Fibroblast of lung (primary cell): ENCODE data around the gene KAT2B.

ENCODE experiments used
- CTCF ChIP-seq, 2 donors: IDR thresholded peaks in 1 of 2; conservative IDR thresholded peaks in 1 of 2; 1 replicate in 1 of 2; 2 replicates in 1 of 2; pipeline ENCODE4 v1.5.1; 2011 to 2012; ENCODE audit warnings: low read length in 2 of 2, control low read depth in 1 of 2, inconsistent platforms in 1 of 2, low read depth in 1 of 2, mild to moderate bottlenecking in 1 of 2
- EZH2 ChIP-seq: IDR thresholded peaks from 2 replicates; pipeline ENCODE4 v1.5.1; 2012; ENCODE audit warnings: low read length, control low read depth, mild to moderate bottlenecking; ENCODE audit errors: missing control alignments

GRCh38 chr3:20035019-20035418 lies 5.2 kb upstream of the KAT2B start:
- no peak for TF ChIP-seq CTCF (conservative IDR thresholded peaks at IDR 0.05 in 1 of 2, IDR thresholded peaks at IDR 0.05 in 1 of 2; ENCODE audit: low read depth in 1 of 2, low read length in 2 of 2)
- no peak for TF ChIP-seq EZH2
